H1 (cell line): Measurements from ENCODE around the gene AGFG1.

ENCODE experiments used
- CREB1 ChIP-seq: IDR thresholded peaks from 2 replicates; pipeline ENCODE4 v1.6.1; 2012; ENCODE audit warnings: inconsistent platforms
- EGR1 ChIP-seq: IDR thresholded peaks from 2 replicates; pipeline ENCODE4 v1.6.1; 2011; ENCODE audit warnings: low read depth, low read length, borderline replicate concordance
- EP300 ChIP-seq, 2 experiments: IDR thresholded peaks; 1 replicate in 1 of 2; 2 replicates in 1 of 2; pipeline ENCODE4 v1.6.1; 2011 to 2012; ENCODE audit warnings: low read depth in 2 of 2, low read length in 2 of 2, mild to moderate bottlenecking in 2 of 2, borderline replicate concordance in 1 of 2, inconsistent platforms in 1 of 2, moderate library complexity in 1 of 2
- EZH2 ChIP-seq: fragments of 200-600 bp; sonication (generic); IDR thresholded peaks from 2 replicates; pipeline ENCODE4 v1.7.1; 2012; ENCODE audit warnings: low read depth, mild to moderate bottlenecking, moderate library complexity, low read length, inconsistent platforms; ENCODE audit not compliant: severe bottlenecking
- POLR2A ChIP-seq, 2 experiments: IDR thresholded peaks; 1 replicate in 1 of 2; 2 replicates in 1 of 2; pipeline ENCODE4 v1.6.1; 2011; ENCODE audit warnings: low read depth in 2 of 2, low read length in 2 of 2, mild to moderate bottlenecking in 2 of 2; ENCODE audit errors: control extremely low read depth in 1 of 2
- RAD21 ChIP-seq, 2 experiments: IDR thresholded peaks in 1 of 2; conservative IDR thresholded peaks in 1 of 2; 2 replicates each; pipeline ENCODE4 v1.6.1; 2011; ENCODE audit warnings: low read depth in 2 of 2, low read length in 2 of 2, improper control_type of control experiment in 1 of 2, inconsistent platforms in 1 of 2, mild to moderate bottlenecking in 1 of 2, moderate library complexity in 1 of 2
- RXRA ChIP-seq: IDR thresholded peaks from 2 replicates; pipeline ENCODE4 v1.6.1; 2011; ENCODE audit warnings: low read depth, mild to moderate bottlenecking, low read length, moderate library complexity; ENCODE audit not compliant: insufficient read depth
- TAF1 ChIP-seq: IDR thresholded peaks from 2 replicates; pipeline ENCODE4 v1.6.1; 2011; ENCODE audit warnings: mild to moderate bottlenecking, low read depth, low read length
- TF ChIP-seq, protein P1 (sequence below): IDR thresholded peaks from 2 replicates; pipeline ENCODE4 v1.6.1; 2011; ENCODE audit warnings: low read depth, mild to moderate bottlenecking, low read length; ENCODE audit not compliant: insufficient read depth
- TF ChIP-seq, protein P2 (sequence below): IDR thresholded peaks from 2 replicates; pipeline ENCODE4 v1.6.1; 2012; ENCODE audit warnings: inconsistent platforms

DNA sequence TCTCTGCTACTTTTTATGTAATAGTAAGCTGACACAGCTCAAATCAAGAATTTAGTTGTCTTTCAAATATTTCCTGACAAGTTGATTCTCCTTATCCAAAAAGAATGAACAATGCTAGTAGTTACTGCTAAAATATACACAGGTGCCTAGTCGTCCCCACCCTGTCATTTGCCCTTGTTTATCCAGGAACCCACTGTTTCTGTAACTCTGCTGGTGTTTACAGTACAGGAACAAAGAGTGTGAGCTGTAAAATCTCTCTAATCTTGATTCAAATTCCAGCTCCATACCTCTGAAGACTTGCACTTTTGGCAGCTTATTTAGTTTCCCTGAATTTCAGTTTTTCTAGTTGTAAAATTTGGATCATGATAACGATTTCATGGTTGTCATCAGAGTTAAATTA is 105.6 kb downstream of the AGFG1 start:
- TF ChIP-seq, protein P1, sequence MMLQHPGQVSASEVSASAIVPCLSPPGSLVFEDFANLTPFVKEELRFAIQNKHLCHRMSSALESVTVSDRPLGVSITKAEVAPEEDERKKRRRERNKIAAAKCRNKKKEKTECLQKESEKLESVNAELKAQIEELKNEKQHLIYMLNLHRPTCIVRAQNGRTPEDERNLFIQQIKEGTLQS = no peak
- TF ChIP-seq RXRA (no peak), EP300 (IDR thresholded peaks at IDR 0.05; ENCODE audit: borderline replicate concordance in 1 of 2, low read depth in 2 of 2, low read length in 2 of 2) (no peak), POLR2A (IDR thresholded peaks at IDR 0.05; ENCODE audit: control extremely low read depth in 1 of 2, low read depth in 2 of 2, low read length in 2 of 2) (no peak), TAF1 (no peak), EGR1 (no peak), EZH2 (no peak), CREB1 (no peak), RAD21 (IDR thresholded peaks at IDR 0.05 in 1 of 2, conservative IDR thresholded peaks at IDR 0.05 in 1 of 2; ENCODE audit: low read depth in 2 of 2, low read length in 2 of 2) (no peak)
- TF ChIP-seq, protein P2, sequence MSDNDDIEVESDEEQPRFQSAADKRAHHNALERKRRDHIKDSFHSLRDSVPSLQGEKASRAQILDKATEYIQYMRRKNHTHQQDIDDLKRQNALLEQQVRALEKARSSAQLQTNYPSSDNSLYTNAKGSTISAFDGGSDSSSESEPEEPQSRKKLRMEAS = no peak
